Activated T-helper 1 cell treated with Interleukin-2 at 50 U/mL for 16 hours (primary cell): Measurements from ENCODE around the gene EXOG.
"Not testable (repeated sequence)": the region's sequence is repeated elsewhere in the genome, so short reads cannot be mapped to it uniquely, and the experiment has no call there.

Experiments
- DNase-seq: peaks from one replicate; pipeline ENCODE4 v3.0.0-alpha.2; 2020; ENCODE audit warnings: low read depth

The EXOG gene

DNA sequence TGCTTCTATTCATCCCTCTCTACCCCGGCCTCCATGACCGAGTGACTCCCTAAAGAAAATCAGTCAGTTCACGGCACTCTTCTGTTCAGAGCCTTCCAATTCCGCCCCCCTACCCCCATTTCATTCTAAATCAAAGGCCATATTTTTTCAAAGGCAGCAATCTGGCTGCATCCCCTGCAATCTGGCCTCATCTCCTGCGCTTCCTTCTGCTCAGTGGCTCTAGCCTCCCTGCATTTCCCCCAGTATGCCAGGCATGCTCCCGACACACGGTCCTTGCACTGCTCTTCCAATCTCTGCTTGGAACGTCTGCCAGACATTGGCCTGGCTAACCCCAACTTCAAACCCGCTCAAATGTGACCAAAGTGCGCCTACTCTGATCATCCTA lies 67.7 kb downstream of the EXOG start:
- no peak for DNase-seq

DNA sequence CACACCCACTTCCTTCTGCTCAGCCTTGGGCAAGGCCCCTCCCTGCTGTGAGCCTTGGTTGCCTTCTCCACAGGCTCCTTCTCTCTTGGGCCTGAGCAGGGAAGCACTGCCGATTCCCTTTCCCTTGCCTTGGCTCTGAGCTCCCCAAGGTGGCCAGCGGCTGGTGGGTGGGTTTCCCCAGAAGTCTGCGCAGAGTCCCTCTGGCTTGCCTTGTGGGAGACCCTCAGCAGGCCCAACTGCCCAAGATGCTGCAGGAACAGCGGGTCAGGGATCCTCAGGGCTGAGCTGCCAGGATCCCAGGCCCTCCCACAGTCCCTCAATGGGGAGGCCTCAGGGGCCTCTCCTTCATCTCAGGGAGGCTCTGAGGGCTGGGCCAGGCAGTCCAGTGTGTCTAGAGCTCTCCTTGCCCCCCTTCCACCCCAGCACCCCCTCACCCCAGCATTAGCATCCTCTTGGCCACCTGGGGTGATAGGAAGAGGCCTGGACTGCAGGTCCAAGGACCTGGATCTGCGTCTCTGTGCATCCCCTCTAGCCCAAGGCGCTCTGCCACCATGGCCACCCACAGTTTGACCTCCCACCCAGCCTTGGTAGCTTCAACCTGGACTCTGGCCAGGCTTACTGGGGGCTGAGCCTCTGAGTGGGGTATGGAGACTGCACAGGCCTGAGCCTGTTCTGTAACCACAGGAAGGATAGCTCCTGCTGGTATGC lies 68.6 kb downstream of the EXOG start:
- DNase-seq: no peak

DNA sequence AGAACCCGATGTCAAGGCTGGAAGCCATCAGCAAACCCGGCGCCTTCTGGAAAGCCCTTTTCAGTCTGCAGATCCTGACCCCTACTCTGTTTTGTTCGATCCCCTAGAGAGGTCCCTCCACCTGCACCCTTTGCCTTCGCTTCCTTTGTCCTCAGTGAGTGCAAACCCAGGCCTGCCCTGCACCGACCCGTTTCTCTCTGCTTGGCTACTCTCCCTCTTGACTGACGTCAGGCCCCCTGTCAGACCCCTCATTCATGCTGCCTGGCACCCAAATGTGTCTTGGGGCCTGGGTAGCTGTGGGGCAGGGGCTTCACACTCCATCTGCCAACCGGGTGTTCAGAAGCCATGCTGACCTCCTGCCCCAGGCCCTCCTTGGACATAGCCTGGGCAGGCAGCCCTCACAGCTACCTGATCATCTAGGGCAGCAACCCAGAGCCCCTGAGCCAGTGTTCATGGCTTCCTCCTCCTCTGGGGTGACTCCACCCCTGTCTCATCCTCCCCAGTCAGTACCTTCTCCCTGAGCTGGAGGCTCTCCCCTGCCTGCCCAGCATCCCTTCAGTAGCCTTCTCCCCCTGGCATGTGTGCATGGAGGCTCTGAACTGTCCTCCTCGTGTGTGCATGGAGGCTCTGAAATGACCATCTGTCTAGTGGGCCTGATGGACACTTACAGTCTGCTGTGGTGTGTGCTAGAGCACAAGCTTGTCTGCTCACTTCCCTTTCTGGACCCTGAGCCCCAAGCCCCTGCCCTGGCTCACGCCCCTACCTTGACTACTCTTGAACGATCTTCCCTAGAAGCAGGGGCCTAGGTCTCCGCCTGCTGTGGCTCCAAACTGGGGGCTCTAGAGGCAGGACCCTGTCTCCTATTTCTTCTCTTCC lies 69.4 kb downstream of the EXOG start:
- no peak for DNase-seq

DNA sequence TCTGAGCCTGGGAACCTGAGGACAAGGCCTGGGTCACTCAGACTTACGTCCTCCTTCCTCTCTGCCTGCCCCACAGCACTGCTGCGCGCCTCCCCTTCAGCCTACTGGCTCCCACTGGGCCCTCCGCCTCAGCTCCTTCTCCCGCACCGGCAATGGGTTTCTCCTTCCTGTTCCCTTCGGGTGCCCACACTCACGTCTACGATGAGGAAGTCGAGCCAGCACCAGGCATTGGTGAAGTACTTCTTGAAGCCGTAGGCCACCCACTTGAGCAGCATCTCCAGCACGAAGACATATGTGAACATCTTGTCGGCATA lies 70.0 kb downstream of the EXOG start:
- no peak for DNase-seq

DNA sequence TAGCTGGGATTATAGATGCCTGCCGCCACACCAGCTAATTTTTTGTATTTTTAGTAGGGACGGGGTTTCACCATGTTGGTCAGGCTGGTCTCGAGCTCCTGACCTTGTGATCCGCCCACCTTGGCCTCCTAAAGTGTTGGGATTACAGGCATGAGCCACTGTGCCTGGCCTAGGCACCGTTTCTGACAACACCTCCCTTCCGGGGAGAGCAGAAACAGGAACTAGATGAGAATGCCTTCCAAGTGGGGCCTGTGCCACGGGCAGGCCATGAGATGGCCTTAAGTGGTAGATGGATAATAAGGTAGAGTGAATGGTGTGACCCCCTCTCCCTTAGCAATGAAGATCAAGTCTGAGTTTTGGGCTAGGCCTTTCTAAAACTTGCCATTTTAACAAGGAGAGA lies 70.7 kb downstream of the EXOG start:
- not testable (repeated sequence) for DNase-seq

DNA sequence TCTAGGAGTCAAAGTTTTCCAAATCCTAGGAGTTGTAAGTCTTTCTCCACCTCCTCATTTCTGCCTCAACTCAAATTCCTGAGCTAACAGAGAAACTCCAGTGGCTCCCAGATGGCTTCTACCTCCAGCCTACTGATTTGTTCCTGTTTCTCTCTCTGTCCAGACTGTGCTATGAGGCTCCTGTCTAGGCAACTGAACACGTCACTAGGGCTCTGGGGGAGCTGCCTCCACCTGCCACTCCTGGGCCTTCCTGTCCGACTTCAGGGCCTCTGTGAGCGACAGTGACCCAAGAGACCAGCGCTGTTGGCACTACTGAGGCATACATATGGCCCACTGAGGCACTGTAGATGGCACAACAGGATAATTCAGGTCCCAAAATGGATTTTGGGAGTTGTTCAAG lies 71.4 kb downstream of the EXOG start:
- no peak for DNase-seq

DNA sequence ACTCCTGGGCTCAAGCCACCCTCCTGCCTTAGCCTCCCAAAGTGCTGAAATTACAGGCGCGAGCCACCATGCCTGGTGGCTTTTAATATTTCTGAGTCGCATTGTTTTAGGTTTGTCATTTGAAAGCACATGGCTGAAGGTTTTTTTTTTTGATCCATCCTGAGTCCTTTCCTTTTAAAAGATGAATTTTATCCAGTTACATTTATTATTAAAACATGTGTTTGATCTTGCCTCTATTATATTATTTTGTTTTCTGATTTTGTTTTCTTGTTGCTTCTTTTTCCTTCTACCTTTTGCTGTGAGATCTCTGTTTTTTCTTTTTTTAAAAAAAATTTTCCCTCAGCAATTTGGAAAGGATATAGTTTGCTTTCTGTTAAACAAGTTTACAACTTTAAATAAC lies 77.0 kb downstream of the EXOG start:
- DNase-seq: no peak

DNA sequence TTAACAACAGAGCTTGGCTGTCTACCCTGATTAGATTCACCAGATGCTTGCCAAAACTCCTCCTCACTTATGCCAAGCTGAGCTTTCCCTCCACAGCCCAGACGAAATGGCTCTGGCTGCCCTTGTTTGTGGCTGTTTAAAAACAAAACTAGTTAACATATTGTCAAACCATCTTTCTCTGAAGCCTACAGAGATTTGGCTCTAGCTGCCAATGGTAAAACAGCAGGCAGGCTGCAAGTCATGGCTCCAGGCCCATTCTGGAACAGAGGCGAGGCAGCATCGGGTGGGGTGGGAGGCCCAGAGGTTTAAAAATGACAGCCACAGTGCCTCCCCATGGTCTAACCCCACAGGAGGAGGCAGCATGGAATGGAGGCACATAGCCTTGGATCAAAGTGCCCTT lies 77.4 kb downstream of the EXOG start:
- DNase-seq: no peak

DNA sequence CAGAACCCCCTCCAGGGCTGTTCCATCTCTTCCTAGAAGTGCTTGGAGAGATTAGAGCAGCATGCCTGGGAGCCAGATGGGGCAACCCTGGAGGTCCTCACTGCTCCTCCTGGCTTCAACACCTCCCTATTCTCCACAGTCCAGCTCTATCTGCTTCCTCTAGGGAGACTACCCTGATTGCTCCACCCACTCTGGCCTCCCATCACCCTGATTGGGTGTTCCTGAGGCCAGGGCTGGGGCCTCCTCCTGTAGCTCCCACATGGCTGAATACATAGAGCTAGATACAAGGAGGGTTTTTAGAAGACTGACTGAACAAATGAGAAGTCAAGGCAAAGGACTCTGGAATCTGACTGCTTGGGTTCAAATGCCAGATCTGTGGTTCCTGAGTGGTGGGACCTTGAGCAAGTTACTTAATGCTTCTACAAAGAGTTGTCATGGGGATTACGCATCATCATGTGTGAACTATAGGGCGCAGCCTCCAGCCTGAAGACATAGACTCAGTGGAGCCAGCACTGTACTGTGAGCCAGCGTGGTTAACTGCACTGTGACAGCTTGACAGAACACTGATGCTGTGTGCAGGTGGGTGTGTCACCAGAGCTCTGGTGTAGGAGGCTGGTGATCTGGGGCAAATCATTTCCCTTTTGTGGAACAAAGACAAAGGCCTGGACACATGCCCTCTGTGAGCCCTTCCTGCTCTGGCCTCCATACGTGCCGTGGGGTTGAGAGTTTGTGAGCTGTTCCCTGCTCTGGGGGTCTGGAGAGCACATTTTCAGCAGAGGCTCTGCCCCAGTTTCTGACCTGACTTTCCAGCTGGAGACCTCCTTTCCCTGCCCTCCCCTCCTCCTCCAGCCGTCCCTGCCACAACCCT lies 78.5 kb downstream of the EXOG start:
- DNase-seq: no peak

DNA sequence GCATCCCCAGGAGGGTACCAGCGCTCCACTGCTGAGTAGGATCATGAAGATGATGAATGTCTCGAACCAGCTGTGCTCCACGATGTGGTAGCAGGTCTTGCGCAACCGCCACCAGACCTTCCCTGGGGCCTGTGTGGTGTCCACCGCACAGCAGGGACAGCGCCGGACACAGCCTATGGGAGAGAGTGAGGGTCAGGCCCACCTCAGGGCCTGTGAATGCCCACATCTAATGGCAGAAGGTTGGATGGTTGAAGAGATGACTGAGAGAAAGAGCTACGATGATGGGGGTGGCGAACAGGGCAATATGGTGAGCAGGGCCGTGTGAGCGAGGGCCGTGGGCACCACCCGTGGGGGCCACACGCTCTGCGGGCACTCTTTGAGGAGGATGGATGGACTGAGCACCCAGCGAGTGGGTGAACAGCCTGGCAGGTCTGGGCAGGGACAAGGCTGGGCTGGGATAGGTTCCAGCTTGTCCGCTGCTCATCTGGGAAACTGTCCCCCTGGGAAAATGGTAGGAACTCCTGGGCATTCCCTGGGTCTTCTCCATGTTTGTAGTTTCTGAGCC lies 79.2 kb downstream of the EXOG start:
- DNase-seq: no peak
